SK-N-SH treated with all-trans-retinoic acid at 6 μM for 48 hours (cell line): Measurements from ENCODE around the gene MXD4.

ENCODE experiments used
- ATAC-seq: fragments of 200-7000 bp; cut with Tn5 transposase; 3 replicates; pipeline ENCODE4 v1.9.1; 2020; ENCODE audit warnings: mild to moderate bottlenecking, moderate library complexity
- ARNTL ChIP-seq: fragments of 450-650 bp; formaldehyde crosslinking; IDR thresholded peaks from 2 replicates; pipeline ENCODE4 v1.5.0; 2020; ENCODE audit warnings: low read depth, mild to moderate bottlenecking, moderate library complexity, borderline replicate concordance
- CSDC2 ChIP-seq: fragments of 250-450 bp; sonication (Bioruptor Pico); IDR thresholded peaks from 2 replicates; pipeline ENCODE4 v1.5.0; 2020; ENCODE audit warnings: mild to moderate bottlenecking, moderate library complexity
- ESRRG ChIP-seq: fragments of 250-450 bp; sonication (Bioruptor Pico); IDR thresholded peaks from 2 replicates; pipeline ENCODE4 v1.6.1; 2021; ENCODE audit warnings: mild to moderate bottlenecking
- GLIS3 ChIP-seq: fragments of 250-450 bp; sonication (Bioruptor Pico); IDR thresholded peaks from 2 replicates; pipeline ENCODE4 v1.5.0; 2020; ENCODE audit warnings: mild to moderate bottlenecking, moderate library complexity
- ISL1 ChIP-seq: fragments of 250-450 bp; sonication (Bioruptor Pico); IDR thresholded peaks from 2 replicates; pipeline ENCODE4 v2.1.2; 2022; ENCODE audit warnings: mild to moderate bottlenecking, moderate library complexity
- PPARA ChIP-seq: fragments of 250-450 bp; sonication (Bioruptor Pico); IDR thresholded peaks from 2 replicates; pipeline ENCODE4 v1.5.0; 2020; ENCODE audit warnings: mild to moderate bottlenecking, borderline replicate concordance
- RARB ChIP-seq: fragments of 250-450 bp; sonication (Bioruptor Pico); IDR thresholded peaks from 2 replicates; pipeline ENCODE4 v1.8.0; 2021; ENCODE audit warnings: mild to moderate bottlenecking, moderate library complexity
- SNAI2 ChIP-seq: fragments of 250-450 bp; sonication (Bioruptor Pico); IDR thresholded peaks from 2 replicates; pipeline ENCODE4 v1.5.0; 2020; ENCODE audit warnings: mild to moderate bottlenecking, moderate library complexity
- TCF4 ChIP-seq: fragments of 250-450 bp; sonication (Bioruptor Pico); IDR thresholded peaks from 2 replicates; pipeline ENCODE4 v1.8.0; 2021; ENCODE audit warnings: mild to moderate bottlenecking, moderate library complexity, borderline replicate concordance
- TOX ChIP-seq: fragments of 250-450 bp; sonication (Bioruptor Pico); IDR thresholded peaks from 2 replicates; pipeline ENCODE4 v1.8.0; 2021; ENCODE audit warnings: mild to moderate bottlenecking, moderate library complexity, borderline replicate concordance
- ZC3H10 ChIP-seq: fragments of 250-450 bp; sonication (Bioruptor Pico); IDR thresholded peaks from 2 replicates; pipeline ENCODE4 v1.5.1; 2021; ENCODE audit warnings: mild to moderate bottlenecking, moderate library complexity
- ZFP3 ChIP-seq: fragments of 250-450 bp; sonication (Bioruptor Pico); IDR thresholded peaks from 2 replicates; pipeline ENCODE4 v1.5.0; 2020; ENCODE audit warnings: mild to moderate bottlenecking, moderate library complexity
- ZNF565 ChIP-seq: fragments of 450-650 bp; formaldehyde crosslinking; conservative IDR thresholded peaks from 2 replicates; pipeline ENCODE4 v1.5.0; 2020; ENCODE audit warnings: low read depth, mild to moderate bottlenecking, moderate library complexity
- ZNF70 ChIP-seq: fragments of 450-650 bp; formaldehyde crosslinking; IDR thresholded peaks from 2 replicates; pipeline ENCODE4 v1.5.0; 2020; ENCODE audit warnings: mild to moderate bottlenecking, moderate library complexity
- ZNF8 ChIP-seq: fragments of 450-650 bp; formaldehyde crosslinking; IDR thresholded peaks from 2 replicates; pipeline ENCODE4 v1.5.0; 2020; ENCODE audit warnings: mild to moderate bottlenecking, moderate library complexity
- TF ChIP-seq, protein P1 (sequence below): fragments of 250-450 bp; sonication (Bioruptor Pico); IDR thresholded peaks from 2 replicates; pipeline ENCODE4 v1.5.1; 2020; ENCODE audit warnings: low read depth, mild to moderate bottlenecking, moderate library complexity
- TF ChIP-seq, protein P2 (sequence below): fragments of 250-450 bp; sonication (Bioruptor Pico); IDR thresholded peaks from 2 replicates; pipeline ENCODE4 v1.5.0; 2020; ENCODE audit warnings: mild to moderate bottlenecking, moderate library complexity
- TF ChIP-seq, protein P3 (sequence below): fragments of 250-450 bp; sonication (Bioruptor Pico); IDR thresholded peaks from 2 replicates; pipeline ENCODE4 v1.5.1; 2021; ENCODE audit warnings: mild to moderate bottlenecking, moderate library complexity
- TF ChIP-seq, protein P4 (sequence below): fragments of 250-450 bp; sonication (Bioruptor Pico); IDR thresholded peaks from 2 replicates; pipeline ENCODE4 v1.8.0; 2021; ENCODE audit warnings: low read depth, mild to moderate bottlenecking, moderate library complexity, borderline replicate concordance

Gene MXD4

DNA sequence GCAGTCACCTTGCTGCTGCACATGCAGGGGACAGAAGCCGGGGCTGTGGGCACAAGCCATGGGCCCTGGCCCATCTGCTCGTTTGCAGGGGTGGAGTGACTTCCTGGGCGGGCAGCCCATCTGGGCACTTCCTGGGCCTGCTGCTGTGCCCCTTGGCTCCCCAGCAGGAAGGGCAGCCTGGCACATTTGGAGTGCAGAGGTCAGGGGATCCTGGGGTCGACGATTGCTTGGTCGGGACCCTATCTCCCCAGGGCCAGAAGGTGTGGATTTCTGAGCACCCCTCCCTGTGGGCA, 10.9 kb upstream of the MXD4 start:
- TF ChIP-seq TCF4 (CRISPR knock-in tag) = no peak
- TF ChIP-seq, protein P1, sequence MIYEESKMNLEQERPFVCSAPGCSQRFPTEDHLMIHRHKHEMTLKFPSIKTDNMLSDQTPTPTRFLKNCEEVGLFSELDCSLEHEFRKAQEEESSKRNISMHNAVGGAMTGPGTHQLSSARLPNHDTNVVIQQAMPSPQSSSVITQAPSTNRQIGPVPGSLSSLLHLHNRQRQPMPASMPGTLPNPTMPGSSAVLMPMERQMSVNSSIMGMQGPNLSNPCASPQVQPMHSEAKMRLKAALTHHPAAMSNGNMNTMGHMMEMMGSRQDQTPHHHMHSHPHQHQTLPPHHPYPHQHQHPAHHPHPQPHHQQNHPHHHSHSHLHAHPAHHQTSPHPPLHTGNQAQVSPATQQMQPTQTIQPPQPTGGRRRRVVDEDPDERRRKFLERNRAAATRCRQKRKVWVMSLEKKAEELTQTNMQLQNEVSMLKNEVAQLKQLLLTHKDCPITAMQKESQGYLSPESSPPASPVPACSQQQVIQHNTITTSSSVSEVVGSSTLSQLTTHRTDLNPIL (CRISPR knock-in tag) = no peak
- no peak for ATAC-seq

DNA sequence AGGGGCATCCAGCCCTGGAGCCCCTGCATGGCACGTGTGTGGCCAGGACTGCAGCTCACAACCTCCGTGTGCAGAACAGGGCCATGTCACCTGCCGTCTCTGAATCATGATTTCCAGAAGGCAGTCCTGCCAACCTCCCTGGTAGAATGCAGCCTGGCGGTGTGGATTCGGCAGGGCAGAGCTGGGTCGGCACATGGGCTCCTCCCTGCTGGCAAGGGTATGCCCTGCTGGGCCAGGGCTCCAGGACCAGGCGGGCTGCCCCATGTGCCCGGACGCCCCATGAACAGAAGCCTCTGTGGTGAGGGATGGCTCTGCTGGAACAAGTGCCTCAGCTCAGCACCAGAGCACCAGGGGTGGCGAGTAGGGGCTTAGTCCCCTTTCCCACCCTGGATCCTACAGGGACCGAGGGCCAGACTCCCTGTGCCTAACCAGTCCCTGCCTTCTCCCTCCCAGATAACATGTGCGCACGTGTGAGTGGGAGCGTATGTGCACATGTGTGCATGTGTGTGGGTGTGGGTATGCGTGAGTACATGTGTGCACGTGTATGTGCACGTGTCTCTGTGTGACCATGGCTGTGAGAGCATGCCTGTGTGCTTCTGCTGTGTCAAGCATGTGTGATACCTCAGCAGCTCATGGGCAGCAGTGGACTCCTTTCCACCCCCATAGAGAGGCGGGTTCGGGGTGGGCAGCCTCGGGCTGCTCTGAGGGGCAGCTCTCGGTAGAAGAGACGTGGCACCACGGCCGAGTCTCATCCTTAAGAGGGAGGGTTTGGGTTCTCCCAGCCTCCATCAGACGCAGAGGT, 10.3 kb upstream of the MXD4 start:
- no peak for TF ChIP-seq ESRRG (CRISPR knock-in tag)
- TF ChIP-seq ZNF70 (CRISPR knock-in tag) = no peak
- no peak for TF ChIP-seq CSDC2
- no peak for TF ChIP-seq ISL1 (CRISPR knock-in tag)
- no peak for TF ChIP-seq PPARA (CRISPR knock-in tag)
- TF ChIP-seq, protein P2, sequence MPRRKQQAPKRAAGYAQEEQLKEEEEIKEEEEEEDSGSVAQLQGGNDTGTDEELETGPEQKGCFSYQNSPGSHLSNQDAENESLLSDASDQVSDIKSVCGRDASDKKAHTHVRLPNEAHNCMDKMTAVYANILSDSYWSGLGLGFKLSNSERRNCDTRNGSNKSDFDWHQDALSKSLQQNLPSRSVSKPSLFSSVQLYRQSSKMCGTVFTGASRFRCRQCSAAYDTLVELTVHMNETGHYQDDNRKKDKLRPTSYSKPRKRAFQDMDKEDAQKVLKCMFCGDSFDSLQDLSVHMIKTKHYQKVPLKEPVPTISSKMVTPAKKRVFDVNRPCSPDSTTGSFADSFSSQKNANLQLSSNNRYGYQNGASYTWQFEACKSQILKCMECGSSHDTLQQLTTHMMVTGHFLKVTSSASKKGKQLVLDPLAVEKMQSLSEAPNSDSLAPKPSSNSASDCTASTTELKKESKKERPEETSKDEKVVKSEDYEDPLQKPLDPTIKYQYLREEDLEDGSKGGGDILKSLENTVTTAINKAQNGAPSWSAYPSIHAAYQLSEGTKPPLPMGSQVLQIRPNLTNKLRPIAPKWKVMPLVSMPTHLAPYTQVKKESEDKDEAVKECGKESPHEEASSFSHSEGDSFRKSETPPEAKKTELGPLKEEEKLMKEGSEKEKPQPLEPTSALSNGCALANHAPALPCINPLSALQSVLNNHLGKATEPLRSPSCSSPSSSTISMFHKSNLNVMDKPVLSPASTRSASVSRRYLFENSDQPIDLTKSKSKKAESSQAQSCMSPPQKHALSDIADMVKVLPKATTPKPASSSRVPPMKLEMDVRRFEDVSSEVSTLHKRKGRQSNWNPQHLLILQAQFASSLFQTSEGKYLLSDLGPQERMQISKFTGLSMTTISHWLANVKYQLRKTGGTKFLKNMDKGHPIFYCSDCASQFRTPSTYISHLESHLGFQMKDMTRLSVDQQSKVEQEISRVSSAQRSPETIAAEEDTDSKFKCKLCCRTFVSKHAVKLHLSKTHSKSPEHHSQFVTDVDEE = no peak
- TF ChIP-seq ZNF8 (CRISPR knock-in tag) = no peak
- no peak for TF ChIP-seq RARB (CRISPR knock-in tag)
- no peak for ATAC-seq

DNA sequence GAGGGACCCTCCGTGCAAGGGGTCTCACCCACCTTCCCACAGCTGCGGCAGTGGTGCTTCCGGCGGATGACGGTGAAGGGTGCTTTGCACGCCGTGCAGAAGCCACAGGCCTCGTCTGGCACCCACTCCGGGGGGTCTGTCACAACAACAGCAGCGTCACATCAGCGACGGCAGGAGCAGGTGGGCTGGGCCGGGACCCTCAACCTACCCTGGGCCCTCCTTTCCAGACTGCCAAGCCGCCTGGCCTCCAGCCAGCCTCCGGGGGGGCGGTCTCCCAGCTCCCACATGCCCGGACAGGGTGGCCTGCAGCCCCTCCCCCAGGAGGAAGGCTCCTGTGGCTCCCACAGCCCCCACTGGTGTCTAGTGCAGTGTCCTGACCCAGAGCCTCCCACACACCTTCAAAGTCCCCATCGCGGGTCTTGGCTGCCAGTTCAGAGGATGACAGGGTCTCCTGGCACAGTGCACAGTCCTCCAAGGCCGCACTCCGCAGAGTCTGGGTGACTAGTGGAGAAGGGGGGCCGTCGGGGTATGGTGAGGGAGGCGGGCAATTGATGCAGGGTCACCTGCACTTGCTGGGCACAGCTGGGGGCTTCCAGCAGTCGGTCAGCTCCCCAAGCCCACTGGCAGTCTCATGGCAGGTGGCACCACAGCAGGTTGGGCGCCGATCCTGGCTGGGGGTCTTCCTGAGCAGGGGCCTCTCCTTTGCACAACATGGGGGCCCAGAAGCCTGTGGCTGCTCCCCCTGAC, 9.5 kb upstream of the MXD4 start:
- no peak for ATAC-seq
- TF ChIP-seq, protein P1 (CRISPR knock-in tag) = no peak
- TF ChIP-seq ZC3H10 (CRISPR knock-in tag) (no peak), GLIS3 (CRISPR knock-in tag) (no peak), TCF4 (CRISPR knock-in tag) (no peak), PPARA (CRISPR knock-in tag) (no peak)

DNA sequence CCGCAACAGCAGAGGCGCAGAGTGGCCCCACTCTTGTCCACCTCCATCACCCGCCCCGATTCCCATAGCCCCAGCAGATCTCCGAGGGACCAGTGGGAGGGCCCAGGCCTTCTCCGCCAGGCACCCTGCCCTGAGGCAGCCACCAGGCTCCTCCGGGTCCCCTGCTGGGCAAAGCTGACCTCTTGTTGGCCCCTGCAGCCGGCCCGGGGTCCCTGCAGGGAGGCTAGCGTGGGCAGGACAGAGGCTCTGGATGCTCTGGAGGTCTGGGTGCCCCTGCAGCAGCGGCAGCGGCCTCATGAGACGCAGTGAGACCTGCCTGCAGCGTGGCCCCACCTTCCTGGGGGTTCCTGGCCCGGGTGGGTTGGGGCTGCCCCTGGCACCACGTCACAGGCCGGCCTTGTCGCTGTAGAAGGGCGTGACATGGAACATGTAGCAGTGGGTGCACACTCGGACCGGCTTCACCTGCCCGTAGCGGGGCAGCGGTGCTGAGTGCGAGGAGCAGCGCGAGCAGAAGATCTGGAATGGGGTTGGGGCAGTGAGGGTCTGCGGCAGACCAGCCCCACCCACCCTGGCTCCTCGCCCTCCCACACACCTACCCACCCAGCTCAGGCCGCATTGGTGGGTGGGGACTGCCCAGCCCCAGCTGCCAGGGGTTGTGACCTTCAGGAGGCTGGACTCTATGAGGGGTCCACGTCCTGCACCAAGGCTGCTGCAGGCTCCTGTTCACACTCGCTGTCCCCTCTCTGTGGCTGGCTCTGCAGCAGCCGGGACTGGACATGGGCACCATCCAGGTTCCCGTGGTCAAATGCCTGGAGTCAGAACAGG, 8.6 kb upstream of the MXD4 start:
- no peak for ATAC-seq
- no peak for TF ChIP-seq RARB (CRISPR knock-in tag)
- TF ChIP-seq ZFP3 (CRISPR knock-in tag) = no peak
- TF ChIP-seq, protein P3, sequence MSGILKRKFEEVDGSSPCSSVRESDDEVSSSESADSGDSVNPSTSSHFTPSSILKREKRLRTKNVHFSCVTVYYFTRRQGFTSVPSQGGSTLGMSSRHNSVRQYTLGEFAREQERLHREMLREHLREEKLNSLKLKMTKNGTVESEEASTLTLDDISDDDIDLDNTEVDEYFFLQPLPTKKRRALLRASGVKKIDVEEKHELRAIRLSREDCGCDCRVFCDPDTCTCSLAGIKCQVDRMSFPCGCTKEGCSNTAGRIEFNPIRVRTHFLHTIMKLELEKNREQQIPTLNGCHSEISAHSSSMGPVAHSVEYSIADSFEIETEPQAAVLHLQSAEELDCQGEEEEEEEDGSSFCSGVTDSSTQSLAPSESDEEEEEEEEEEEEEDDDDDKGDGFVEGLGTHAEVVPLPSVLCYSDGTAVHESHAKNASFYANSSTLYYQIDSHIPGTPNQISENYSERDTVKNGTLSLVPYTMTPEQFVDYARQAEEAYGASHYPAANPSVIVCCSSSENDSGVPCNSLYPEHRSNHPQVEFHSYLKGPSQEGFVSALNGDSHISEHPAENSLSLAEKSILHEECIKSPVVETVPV (CRISPR knock-in tag) = no peak
- TF ChIP-seq SNAI2 (CRISPR knock-in tag) = no peak
- no peak for TF ChIP-seq ESRRG (CRISPR knock-in tag)
- TF ChIP-seq TCF4 (CRISPR knock-in tag) = no peak
- TF ChIP-seq, protein P4, sequence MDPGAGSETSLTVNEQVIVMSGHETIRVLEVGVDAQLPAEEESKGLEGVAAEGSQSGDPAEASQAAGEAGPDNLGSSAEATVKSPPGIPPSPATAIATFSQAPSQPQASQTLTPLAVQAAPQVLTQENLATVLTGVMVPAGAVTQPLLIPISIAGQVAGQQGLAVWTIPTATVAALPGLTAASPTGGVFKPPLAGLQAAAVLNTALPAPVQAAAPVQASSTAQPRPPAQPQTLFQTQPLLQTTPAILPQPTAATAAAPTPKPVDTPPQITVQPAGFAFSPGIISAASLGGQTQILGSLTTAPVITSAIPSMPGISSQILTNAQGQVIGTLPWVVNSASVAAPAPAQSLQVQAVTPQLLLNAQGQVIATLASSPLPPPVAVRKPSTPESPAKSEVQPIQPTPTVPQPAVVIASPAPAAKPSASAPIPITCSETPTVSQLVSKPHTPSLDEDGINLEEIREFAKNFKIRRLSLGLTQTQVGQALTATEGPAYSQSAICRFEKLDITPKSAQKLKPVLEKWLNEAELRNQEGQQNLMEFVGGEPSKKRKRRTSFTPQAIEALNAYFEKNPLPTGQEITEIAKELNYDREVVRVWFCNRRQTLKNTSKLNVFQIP (CRISPR knock-in tag) = no peak
- no peak for TF ChIP-seq GLIS3 (CRISPR knock-in tag)
- no peak for TF ChIP-seq ZC3H10 (CRISPR knock-in tag)
- no peak for TF ChIP-seq ZNF565 (CRISPR knock-in tag)
- no peak for TF ChIP-seq CSDC2
- no peak for TF ChIP-seq TOX (CRISPR knock-in tag)
- no peak for TF ChIP-seq ARNTL (CRISPR knock-in tag)
- TF ChIP-seq PPARA (CRISPR knock-in tag) = no peak
